ENCODE measurements around the gene DPH2.
A peak's percentile ranks its signal among the peaks of the same experiment; 100 is the strongest.

The DPH2 gene

DNA sequence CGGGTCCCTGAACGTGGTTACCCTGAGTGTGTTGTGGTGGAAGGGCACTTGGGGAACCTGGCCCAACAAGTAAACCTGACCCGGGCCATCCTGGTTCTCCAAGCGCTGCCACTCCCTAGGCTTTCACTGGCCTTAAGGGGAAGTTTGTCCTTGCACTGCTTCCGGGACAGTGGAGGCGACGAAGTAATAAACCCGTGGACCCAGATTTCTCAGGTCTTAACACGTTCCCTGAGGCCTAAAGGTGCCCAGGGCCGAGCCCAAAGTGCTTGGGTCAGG is 21.3 kb downstream of the DPH2 start:
- H3K4me3 Mint-ChIP-seq, result peak overlapping the region; percentile 99
- no peaks in the 10 kb centered on the region for H3K9me3 Mint-ChIP-seq
- peaks cover 23% of the 10 kb centered on the region for H3K4me1 Mint-ChIP-seq
- no peaks in the 10 kb centered on the region for H3K27me3 Mint-ChIP-seq
- H3K36me3 Mint-ChIP-seq, result no peaks in the 10 kb centered on the region
- DNase-seq (ENCODE audit: low spot score in 2 of 2), result no peak
- ATAC-seq (ENCODE audit: low read depth), result no peak
- H3K27ac Mint-ChIP-seq, result peak overlapping the region; percentile 94

DNA sequence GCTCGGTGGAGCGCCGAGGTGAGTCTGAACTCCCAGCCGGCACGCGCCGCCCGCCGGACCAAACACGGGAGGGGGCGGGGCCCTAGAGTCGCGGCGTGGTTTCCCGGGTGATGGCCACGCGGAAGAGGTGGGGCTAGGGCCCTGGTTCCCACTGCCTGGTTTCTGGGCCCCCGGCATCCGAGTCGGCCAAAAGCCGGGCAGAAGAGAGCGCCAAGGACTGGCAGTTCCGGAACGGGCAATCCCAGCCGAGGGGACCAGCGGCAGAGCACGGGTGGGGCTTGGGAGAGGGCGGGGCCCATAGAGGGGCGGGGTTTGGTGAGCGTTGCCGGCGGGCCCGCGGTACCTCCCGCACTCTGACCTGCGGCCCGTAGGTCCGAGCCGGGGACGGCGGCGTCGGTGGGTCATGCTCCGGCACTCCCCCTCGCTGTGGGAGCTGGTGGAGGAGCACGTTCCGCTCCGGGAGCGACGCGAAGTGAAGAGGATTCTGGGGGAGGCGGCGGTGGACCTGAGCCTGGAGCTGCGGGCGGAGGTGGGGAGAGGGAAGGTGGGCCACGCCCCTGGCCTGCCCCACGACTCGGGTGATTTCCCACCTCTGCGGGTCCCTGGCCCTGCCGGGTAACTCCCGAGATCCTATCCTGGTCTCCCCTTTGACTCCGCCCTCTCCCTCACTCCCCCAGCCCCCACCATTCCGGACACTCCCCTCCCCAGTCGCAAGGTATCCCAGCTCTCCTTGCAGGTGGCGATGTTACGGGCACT is 21.8 kb downstream of the DPH2 start, which contains the start of gene CCDC24:
TSS of gene CCDC24 (plus strand) at position 124 of the 756 bp plus-strand sequence. CDS start at position 404, 280 bp downstream.
- no peaks in the 10 kb centered on the region for H3K27me3 Mint-ChIP-seq
- DNase-seq (ENCODE audit: low spot score in 2 of 2) (peak; percentile 67 to 74), ATAC-seq (ENCODE audit: low read depth) (peak; percentile 82)
- no peaks in the 10 kb centered on the region for H3K36me3 Mint-ChIP-seq
- peak within 1 kb of the TSS; percentile 99 for H3K4me3 Mint-ChIP-seq
- peak within 1 kb of the TSS; percentile 94 for H3K27ac Mint-ChIP-seq
- peaks cover 23% of the 10 kb centered on the region for H3K4me1 Mint-ChIP-seq
- H3K9me3 Mint-ChIP-seq, result no peaks in the 10 kb centered on the region

DNA sequence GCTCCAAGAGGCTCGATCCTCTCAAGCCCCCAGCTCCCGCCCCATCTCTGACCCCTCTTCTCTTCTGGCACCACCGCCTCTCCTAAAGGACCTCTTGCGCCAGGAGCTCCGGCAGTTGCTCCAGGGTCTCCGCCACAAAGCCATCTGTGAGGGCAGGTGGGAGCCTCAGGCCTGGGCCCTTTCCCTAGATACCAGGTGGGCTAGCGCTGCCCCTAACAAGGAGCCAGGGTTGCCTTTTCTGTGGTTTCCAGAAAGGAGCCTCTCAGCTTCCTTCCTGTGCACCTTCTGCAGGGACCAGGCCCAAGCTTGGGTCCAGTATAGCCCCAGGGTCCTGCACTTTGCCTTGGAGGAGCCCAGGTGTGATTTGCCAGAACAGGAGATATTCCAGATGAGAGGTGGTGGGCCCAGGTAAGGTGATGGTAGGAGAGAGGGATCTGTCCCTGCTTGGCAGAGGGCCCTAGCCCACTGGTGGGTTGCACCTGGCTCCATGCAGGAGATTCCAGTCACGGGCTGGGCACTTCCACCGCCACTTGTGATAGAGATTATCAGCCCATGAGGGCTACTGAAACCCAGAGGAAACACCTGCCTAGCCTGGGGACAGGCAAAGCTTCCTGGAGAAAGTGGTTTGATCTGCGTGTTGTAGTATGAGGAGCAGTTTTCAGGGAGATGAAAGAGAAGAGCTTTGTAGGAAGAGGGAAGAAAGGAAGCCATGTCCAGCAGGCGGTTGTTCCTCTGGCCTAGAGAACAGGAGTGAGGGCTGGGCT is 22.6 kb downstream of the DPH2 start:
- no peak for DNase-seq (ENCODE audit: low spot score in 2 of 2)
- Mint-ChIP-seq H3K27ac (peak overlapping the region; percentile 94), H3K4me1 (peaks cover 23% of the 10 kb centered on the region), H3K27me3 (no peaks in the 10 kb centered on the region), H3K4me3 (peak overlapping the region; percentile 99), H3K36me3 (no peaks in the 10 kb centered on the region), H3K9me3 (no peaks in the 10 kb centered on the region)
- ATAC-seq (ENCODE audit: low read depth), result no peak

DNA sequence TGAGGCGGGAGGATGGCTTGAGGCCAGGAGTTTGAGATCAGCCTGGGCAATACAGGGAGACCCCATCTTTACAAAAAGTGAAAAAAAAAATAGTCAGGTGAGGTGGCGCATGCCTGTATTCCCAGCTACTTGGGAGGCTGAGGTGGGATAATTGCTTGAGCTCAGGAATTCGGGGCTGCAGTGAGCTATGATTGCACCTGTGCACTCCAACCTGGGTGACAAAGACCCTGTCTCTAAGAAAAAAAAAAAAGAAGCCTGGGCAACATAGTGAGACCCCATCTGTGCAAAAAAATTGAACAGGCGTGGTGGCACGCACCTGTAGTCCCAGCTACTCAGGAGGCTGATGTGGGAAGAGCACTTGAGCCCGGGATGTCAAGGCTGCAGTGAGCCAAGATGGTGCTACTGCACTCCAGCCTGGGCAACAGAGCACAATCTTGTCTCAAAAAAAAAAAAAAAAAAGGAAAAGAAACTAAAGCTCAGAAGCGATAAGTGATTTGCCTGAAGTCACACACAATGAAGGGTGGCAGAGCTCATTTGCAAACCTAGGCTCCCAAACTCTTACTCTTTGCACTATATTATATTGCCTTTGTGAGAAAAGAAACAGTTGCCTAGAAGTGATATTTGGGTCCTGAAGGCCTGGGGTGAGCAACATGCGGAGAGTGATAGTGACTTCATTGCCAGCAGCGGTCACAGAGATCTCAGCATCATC is 23.6 kb downstream of the DPH2 start:
- no peaks in the 10 kb centered on the region for H3K9me3 Mint-ChIP-seq
- H3K4me1 Mint-ChIP-seq, result peaks cover 23% of the 10 kb centered on the region
- H3K27ac Mint-ChIP-seq, result peak overlapping the region; percentile 94
- H3K36me3 Mint-ChIP-seq, result no peaks in the 10 kb centered on the region
- no peaks in the 10 kb centered on the region for H3K27me3 Mint-ChIP-seq
- H3K4me3 Mint-ChIP-seq, result peak overlapping the region; percentile 37
- ATAC-seq (ENCODE audit: low read depth) (peak; percentile 23), DNase-seq (ENCODE audit: low spot score in 2 of 2) (no peak)

DNA sequence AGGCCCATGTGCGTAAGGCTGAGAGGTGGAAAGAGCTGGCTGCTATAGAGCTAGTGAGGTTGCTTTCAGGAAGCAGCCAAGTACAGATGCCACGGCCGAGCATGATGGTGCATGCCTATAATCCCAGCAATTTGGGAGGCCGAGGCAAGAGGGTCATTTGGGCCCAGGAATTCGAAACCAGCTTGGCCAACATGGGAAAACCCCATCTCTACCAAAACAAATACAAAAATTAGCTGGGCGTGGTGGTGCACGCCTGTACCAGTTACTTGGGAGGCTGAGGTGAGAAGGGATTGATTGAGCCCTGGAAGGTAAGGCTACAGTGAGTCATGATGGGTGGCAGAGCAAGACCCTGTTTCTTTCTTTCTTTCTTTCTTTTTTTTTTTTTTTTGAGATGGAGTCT is 24.3 kb downstream of the DPH2 start:
- no peaks in the 10 kb centered on the region for H3K27me3 Mint-ChIP-seq
- H3K36me3 Mint-ChIP-seq, result no peaks in the 10 kb centered on the region
- H3K4me1 Mint-ChIP-seq, result peaks cover 23% of the 10 kb centered on the region
- H3K4me3 Mint-ChIP-seq, result no peak overlapping the region
- no peaks in the 10 kb centered on the region for H3K9me3 Mint-ChIP-seq
- no peak overlapping the region for H3K27ac Mint-ChIP-seq
- ATAC-seq (ENCODE audit: low read depth) (no peak), DNase-seq (ENCODE audit: low spot score in 2 of 2) (no peak)

DNA sequence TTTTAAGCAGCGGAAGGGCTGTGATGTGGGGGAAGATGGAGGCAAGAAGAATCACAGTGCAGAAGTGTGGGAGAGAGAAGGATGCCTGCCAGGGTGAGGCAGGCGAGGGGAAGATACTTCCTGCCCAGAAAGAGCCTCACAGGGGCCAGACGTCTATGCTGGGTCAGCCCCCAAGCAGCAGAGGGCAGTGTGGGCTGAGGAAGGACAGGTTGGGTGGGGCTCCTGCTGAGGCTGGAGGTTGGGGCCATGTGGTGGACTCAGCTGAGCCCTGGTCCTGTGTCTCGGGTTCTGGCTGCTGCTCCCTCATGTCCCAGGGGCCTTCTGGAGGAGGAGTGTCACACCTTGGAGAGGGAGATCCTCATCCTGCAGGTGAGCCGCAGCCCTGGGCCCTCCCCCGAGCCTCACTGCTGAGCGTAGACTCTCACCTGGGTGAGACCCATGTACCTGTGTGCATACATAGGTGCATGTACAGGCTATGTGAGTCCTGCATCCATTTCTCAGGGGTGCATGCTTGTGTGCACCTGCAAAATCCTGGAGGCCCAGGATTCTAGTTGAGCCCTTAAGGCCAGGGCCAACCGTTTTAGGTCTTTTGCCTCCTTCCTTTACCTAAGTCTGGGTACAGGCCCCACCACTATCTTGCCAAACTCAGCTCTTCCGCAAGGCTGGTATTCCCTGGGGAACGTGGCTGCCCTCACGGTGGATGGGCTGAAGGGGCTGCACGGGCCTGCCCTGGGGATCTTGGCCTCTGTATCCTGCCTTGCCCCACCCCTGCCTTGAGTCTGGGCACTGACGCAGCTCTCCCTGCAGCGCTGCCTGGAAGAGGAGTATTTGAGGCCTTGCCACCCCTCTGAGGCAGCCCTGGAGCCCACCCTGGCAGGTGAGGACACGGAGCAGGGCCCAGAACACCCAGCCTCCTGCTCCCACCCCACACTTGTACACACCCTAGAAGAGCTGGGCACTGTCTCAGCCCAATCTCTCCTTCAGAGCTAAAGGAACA is 25.3 kb downstream of the DPH2 start:
- no peaks in the 10 kb centered on the region for H3K36me3 Mint-ChIP-seq
- no peaks in the 10 kb centered on the region for H3K9me3 Mint-ChIP-seq
- DNase-seq (ENCODE audit: low spot score in 2 of 2) (no peak), ATAC-seq (ENCODE audit: low read depth) (no peak)
- peaks cover 23% of the 10 kb centered on the region for H3K4me1 Mint-ChIP-seq
- no peak overlapping the region for H3K4me3 Mint-ChIP-seq
- no peaks in the 10 kb centered on the region for H3K27me3 Mint-ChIP-seq
- H3K27ac Mint-ChIP-seq, result peak overlapping the region; percentile 75

DNA sequence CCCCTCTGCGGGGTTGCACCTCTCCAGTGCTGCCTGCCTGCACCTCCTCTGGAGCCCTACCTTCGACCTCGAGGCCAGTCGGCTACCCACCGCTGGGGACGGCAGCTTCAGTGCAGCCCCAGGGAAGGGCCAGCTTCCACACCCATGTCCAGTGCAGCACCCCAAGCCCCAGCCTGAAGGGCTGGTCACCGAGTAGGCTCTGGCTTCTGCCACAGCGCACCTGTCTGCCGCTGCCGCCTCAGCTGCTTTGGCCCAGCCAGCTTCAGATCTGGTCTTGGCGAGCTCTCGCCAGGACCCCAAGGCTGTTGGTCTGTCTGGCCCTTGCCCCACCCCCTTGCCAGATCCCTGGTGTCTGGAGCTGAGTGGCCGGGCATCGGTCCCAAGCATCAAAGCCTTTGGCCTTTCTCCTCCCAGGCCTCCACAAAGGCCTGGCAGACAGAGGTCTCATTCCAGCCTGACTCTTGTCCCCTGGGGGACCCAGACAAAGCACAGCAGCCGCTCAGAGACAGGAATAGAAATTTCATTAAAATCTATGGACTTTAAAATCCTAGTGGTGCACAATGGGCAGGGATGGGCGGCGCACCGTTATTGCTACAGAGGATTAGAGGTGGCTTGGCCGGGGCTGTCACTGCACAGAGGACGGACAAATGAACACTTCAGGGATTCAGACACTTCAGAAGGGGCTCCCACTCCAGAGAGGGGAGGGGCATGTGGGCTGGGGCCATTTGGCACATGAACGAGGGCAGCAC is 26.3 kb downstream of the DPH2 start:
- DNase-seq (ENCODE audit: low spot score in 2 of 2) (no peak), ATAC-seq (ENCODE audit: low read depth) (no peak)
- Mint-ChIP-seq H3K36me3 (no peaks in the 10 kb centered on the region), H3K27ac (no peak overlapping the region), H3K4me3 (no peak overlapping the region), H3K27me3 (peaks cover 2% of the 10 kb centered on the region), H3K4me1 (peaks cover 24% of the 10 kb centered on the region), H3K9me3 (no peaks in the 10 kb centered on the region)

DNA sequence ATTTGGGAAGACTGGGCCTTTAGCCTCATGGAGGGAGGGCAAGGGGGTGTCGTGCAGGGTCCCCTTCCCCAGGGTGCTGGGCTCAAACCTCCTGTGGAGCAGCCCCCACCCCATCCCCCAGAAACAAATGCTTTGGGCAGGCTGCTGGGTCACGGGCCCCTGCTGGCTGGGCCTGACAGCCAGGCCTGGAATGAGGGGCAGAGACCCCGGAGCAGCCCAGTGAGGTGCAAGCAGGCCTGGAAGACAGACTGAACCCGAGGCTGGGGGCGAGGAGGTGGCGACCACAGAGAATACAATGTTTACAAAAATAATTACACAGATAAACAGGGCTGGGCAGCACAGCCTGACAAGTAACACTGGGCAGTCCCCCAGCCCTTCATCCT is 26.9 kb downstream of the DPH2 start:
- H3K27me3 Mint-ChIP-seq, result peaks cover 5% of the 10 kb centered on the region
- DNase-seq (ENCODE audit: low spot score in 2 of 2) (no peak), ATAC-seq (ENCODE audit: low read depth) (no peak)
- no peak overlapping the region for H3K4me3 Mint-ChIP-seq
- H3K9me3 Mint-ChIP-seq, result no peaks in the 10 kb centered on the region
- peaks cover 25% of the 10 kb centered on the region for H3K4me1 Mint-ChIP-seq
- H3K27ac Mint-ChIP-seq, result no peak overlapping the region
- no peaks in the 10 kb centered on the region for H3K36me3 Mint-ChIP-seq

DNA sequence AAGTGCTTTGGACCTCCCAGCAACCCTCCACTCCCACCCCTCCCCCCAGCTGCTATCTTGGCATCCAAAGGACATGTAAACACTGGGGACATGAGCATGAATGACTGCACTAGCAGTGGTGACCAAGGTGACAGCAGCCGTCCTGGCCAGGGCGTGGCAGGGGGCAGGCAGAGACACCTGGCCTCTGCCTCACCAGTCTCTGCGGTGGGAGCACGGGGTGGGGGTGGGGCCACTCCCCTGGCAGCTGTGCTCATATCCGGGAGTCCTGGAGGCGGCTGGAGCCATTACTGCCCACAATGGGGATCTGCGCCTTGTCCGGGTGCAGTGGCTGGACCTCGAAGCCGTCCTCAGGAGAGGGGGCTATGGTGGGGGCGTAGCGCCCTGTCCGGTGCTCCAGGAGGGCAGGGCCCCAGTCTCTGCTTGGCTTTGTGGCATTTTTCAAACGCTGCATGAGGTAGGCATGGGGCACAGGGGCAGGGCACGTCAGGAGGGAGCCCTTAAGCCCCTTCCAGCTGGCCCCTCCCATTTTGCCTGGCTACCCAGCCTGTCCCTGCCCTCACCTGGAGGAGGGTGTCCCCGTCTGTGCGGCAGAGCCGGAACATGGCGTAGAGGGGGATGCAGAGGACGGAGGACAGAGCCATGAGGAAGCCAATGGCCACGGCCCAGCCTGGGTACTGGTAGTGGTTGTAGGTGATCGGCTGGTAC is 27.6 kb downstream of the DPH2 start:
- ATAC-seq (ENCODE audit: low read depth) (no peak), DNase-seq (ENCODE audit: low spot score in 2 of 2) (no peak)
- no peak overlapping the region for H3K27ac Mint-ChIP-seq
- H3K4me1 Mint-ChIP-seq, result peaks cover 20% of the 10 kb centered on the region
- peaks cover 5% of the 10 kb centered on the region for H3K27me3 Mint-ChIP-seq
- H3K4me3 Mint-ChIP-seq, result no peak overlapping the region
- H3K36me3 Mint-ChIP-seq, result no peaks in the 10 kb centered on the region
- H3K9me3 Mint-ChIP-seq, result no peaks in the 10 kb centered on the region

DNA sequence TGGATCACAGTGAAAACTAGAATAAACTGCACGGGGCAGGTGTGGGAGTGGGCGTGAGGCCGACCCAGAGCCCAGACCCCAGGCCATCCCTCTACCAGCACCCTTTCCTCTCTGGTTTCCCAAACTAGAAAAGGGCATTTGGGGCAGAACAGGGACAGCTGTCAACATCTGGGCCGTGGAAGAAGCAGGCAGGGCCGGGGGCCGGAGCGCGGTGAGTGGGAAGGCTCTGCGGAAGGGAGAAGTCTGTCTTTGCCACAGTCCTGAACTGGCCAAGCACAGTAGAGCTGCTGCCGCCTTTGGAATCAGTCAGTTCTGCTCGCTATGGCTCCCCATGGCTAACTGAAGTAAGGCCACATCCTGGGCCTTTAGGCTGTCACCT is 28.2 kb downstream of the DPH2 start:
- no peak for ATAC-seq (ENCODE audit: low read depth)
- Mint-ChIP-seq H3K9me3 (no peaks in the 10 kb centered on the region), H3K27ac (no peak overlapping the region), H3K4me1 (peaks cover 15% of the 10 kb centered on the region), H3K27me3 (peaks cover 5% of the 10 kb centered on the region), H3K4me3 (no peak overlapping the region), H3K36me3 (no peaks in the 10 kb centered on the region)
- no peak for DNase-seq (ENCODE audit: low spot score in 2 of 2)

DNA sequence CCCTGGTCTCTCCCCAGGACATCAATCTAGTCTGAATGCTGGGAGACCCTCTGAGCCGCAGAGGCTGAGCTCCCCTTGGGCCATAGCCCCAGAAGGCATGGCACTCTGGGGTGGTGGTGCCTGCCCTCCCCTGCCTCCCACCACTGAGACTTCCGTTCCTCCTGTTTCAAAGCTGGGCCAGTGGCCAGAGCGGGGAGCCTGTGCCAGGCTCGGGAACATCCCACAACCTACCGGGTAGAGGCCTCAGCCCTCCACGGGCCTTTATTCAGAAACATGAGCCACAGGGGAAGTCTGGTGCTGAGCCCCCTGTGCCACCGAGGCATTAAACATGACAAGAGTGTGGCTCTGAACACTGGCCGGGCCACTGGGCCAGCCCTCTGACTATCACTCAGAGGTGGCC is 29.6 kb downstream of the DPH2 start:
- Mint-ChIP-seq H3K27me3 (peaks cover 5% of the 10 kb centered on the region), H3K4me1 (peaks cover 10% of the 10 kb centered on the region), H3K36me3 (no peaks in the 10 kb centered on the region), H3K9me3 (no peaks in the 10 kb centered on the region), H3K4me3 (no peak overlapping the region), H3K27ac (no peak overlapping the region)
- ATAC-seq (ENCODE audit: low read depth), result no peak
- no peak for DNase-seq (ENCODE audit: low spot score in 2 of 2)

DNA sequence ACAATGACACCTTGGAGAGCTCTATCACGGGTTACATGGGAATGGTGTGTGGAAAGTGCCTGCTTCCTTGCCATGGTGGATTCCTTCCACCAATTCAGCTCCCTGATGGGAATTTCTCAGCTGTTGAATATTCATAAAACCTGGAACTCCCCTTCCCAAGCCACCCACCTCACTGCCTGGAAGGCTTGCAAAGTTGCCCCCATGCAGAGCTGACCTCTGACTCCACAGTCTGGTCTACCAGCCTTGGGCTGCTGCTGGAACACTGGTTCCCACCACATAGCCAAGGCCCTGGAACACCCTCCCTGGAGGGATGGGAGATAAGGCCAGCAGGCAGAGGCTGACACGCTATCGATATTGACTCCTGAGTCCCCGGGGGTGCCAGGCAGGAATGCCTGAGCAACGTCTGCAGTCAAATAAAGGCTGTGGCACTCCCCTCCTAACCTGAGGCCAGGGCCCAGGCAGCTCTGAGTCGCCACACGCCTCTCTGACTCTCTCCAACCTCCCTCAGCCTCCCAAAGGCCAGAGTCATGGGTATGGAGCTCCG is 30.4 kb downstream of the DPH2 start:
- Mint-ChIP-seq H3K4me3 (no peak overlapping the region), H3K9me3 (no peaks in the 10 kb centered on the region), H3K27me3 (peaks cover 5% of the 10 kb centered on the region), H3K4me1 (peaks cover 5% of the 10 kb centered on the region), H3K27ac (no peak overlapping the region), H3K36me3 (no peaks in the 10 kb centered on the region)
- ATAC-seq (ENCODE audit: low read depth), result no peak
- no peak for DNase-seq (ENCODE audit: low spot score in 2 of 2)

Data from memory B cell (primary cell).